Ishikawa (cell line): ENCODE measurements around the gene PFKM.

ENCODE experiments used
- CEBPB ChIP-seq: IDR thresholded peaks from 2 replicates; pipeline ENCODE4 v1.6.1; 2012
- CREB1 ChIP-seq: IDR thresholded peaks from 2 replicates; pipeline ENCODE4 v1.6.1; 2012; ENCODE audit warnings: low read depth
- EGR1 ChIP-seq: IDR thresholded peaks from 2 replicates; pipeline ENCODE4 v1.6.1; 2012
- EP300 ChIP-seq: IDR thresholded peaks from 2 replicates; pipeline ENCODE4 v1.6.1; 2012; ENCODE audit warnings: borderline replicate concordance
- FOXM1 ChIP-seq: IDR thresholded peaks from 2 replicates; pipeline ENCODE4 v1.6.1; 2012; ENCODE audit warnings: low read depth, borderline replicate concordance
- MAX ChIP-seq: IDR thresholded peaks from 2 replicates; pipeline ENCODE4 v1.6.1; 2012
- NFIC ChIP-seq: IDR thresholded peaks from 2 replicates; pipeline ENCODE4 v1.6.1; 2012
- RAD21 ChIP-seq: IDR thresholded peaks from 2 replicates; pipeline ENCODE4 v1.6.1; 2012; ENCODE audit warnings: low read depth
- REST ChIP-seq: IDR thresholded peaks from 2 replicates; pipeline ENCODE4 v1.6.1; 2012; ENCODE audit warnings: low read depth, mild to moderate bottlenecking
- TAF1 ChIP-seq: IDR thresholded peaks from 2 replicates; pipeline ENCODE4 v1.6.1; 2012; ENCODE audit warnings: low read depth, mild to moderate bottlenecking
- TCF12 ChIP-seq: IDR thresholded peaks from 2 replicates; pipeline ENCODE4 v1.6.1; 2012; ENCODE audit warnings: low read depth
- TEAD4 ChIP-seq: IDR thresholded peaks from 2 replicates; pipeline ENCODE4 v1.6.1; 2012
- USF1 ChIP-seq: IDR thresholded peaks from 2 replicates; pipeline ENCODE4 v1.6.1; 2012
- YY1 ChIP-seq: IDR thresholded peaks from 2 replicates; pipeline ENCODE4 v1.6.1; 2012; ENCODE audit warnings: low read depth
- ZBTB7A ChIP-seq: IDR thresholded peaks from 2 replicates; pipeline ENCODE4 v1.6.1; 2012; ENCODE audit warnings: low read depth

PFKM gene

GRCh38 chr12:48157018-48157888 lies 38.1 kb downstream of the PFKM start, which contains the start of gene ASB8:
TSS of gene ASB8 (minus strand) at chr12:48157515. CDS start at chr12:48153496, 4,019 bp downstream.
- TF ChIP-seq EGR1 (no peak), MAX (peak; percentile 79), TCF12 (peak; percentile 85), YY1 (0 out of 2 replicates have a peak, but pooled peaks have one; percentile 12), CREB1 (peak; percentile 37; the same call in 1 of the 2 replicates), TEAD4 (peak; percentile 12; the same call in 1 of the 2 replicates), REST (no peak), CEBPB (no peak), RAD21 (no peak; the same call in 1 of the 2 replicates), USF1 (peak; percentile 9; the same call in 1 of the 2 replicates), FOXM1 (no peak), TAF1 (peak; percentile 79; the same call in 1 of the 2 replicates), EP300 (no peak; the same call in 1 of the 2 replicates), ZBTB7A (peak; percentile 58), NFIC (peak; percentile 31; the same call in 1 of the 2 replicates)

GRCh38 chr12:48157889-48158370 lies 38.8 kb downstream of the PFKM start:
- TF ChIP-seq TAF1 (no peak), REST (no peak), CEBPB (no peak), MAX (no peak), YY1 (no peak), NFIC (no peak), EP300 (no peak), USF1 (no peak), CREB1 (no peak), FOXM1 (no peak), TEAD4 (no peak), EGR1 (no peak), ZBTB7A (no peak), RAD21 (no peak), TCF12 (no peak)

GRCh38 chr12:48160046-48160445 lies 40.9 kb downstream of the PFKM start:
- TF ChIP-seq CREB1, result no peak
- TF ChIP-seq TAF1, result no peak
- TF ChIP-seq EP300, result no peak

- TF ChIP-seq TAF1, result no peak
- TF ChIP-seq CREB1, result no peak
- TF ChIP-seq MAX, result no peak
- no peak for TF ChIP-seq TEAD4
- TF ChIP-seq EP300, result no peak
- no peak for TF ChIP-seq CEBPB
- TF ChIP-seq USF1, result no peak
- no peak for TF ChIP-seq EGR1
- TF ChIP-seq YY1, result no peak
Measured at GRCh38 chr12:48160807-48161206, 41.6 kb downstream of the PFKM start.

GRCh38 chr12:48163150-48163747 lies 44.1 kb downstream of the PFKM start:
- no peak for TF ChIP-seq USF1
- no peak for TF ChIP-seq NFIC
- no peak for TF ChIP-seq TCF12
- no peak for TF ChIP-seq YY1
- TF ChIP-seq CEBPB, result no peak
- TF ChIP-seq TAF1, result no peak
- no peak for TF ChIP-seq EP300
- TF ChIP-seq REST, result no peak
- TF ChIP-seq ZBTB7A, result no peak
- no peak for TF ChIP-seq TEAD4
- TF ChIP-seq FOXM1, result no peak
